ENCODE results near the gene PCSK2. TPM values are rescaled to one million over a fixed set of nuclear protein-coding genes. Genes with fewer than 3 reads are reported as not detected.

Gene PCSK2
- total RNA-seq, 1 experiment from 2014 or later, result not detected

DNA sequence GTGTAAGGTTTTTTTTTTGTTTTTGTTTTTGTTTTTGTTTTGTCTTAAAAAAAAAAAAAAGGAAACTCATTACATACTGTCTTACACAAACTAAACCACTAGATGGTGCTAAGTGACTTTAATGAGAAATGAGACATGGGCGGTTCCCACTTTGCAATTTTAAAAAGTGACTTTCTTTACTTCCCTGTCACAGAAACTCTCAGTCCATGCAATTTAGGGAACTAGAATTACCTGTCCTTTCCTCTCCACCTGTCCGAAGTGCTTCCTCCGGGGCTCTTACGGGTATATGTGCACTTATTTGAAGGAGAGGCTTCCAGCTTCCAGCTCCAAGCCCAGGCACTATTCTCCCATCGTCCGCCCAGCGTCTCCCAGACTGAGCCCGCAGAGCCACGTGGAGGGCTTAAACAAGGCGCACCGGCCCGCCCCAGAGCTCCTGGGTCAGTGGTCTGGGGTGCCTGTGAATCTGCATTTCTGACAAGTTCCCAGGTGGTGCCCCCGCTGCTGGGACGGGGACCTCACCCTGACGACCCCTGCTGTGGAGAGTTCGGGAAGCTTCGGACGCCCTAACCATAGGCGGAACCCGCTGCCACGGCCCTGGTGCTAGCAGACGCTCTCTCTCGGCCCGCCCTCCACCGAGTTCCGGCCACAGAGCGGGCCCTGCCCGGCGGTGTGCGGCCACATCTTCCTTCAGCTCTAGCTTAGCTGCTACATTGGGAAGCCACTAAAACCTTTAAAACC lies 278.2 kb downstream of the PCSK2 start:
- H3K79me2 ChIP-seq (ENCODE audit: low read depth), result no peaks in the 10 kb centered on the region
- H3K4me1 ChIP-seq (replicated peaks; ENCODE audit: insufficient read depth), result 0 out of 2 replicates have a peak, but pooled peaks cover 5% of the 10 kb centered on the region
- no peaks in the 10 kb centered on the region for H3K27me3 ChIP-seq (ENCODE audit: insufficient read depth, low read depth)
- H3K36me3 ChIP-seq (ENCODE audit: low read depth), result no peaks in the 10 kb centered on the region
- H3K4me3 ChIP-seq, result peak overlapping the region; percentile 54; the same call in 1 of the 2 replicates
- ChIA-PET CTCF (interaction anchor here (0.6 to 1.1 kb wide), 5 partner anchors 26 to 441 kb away, joined by 3 to 9 read pairs (median 5); no protein-coding TSS in a partner anchor), POLR2A (ENCODE audit: unreplicated experiment) (interaction anchor here (0.7 kb wide), 1 partner anchor 26 kb away, joined by 5 read pairs; the partner anchor contains the start of gene BFSP1)
- H3K4me2 ChIP-seq, result peak overlapping the region; percentile 98
- intact Hi-C loops (cut with micrococcal nuclease; ENCODE audit: unreplicated experiment), result loop anchor here (1.0 to 10.0 kb wide), 5 partner anchors 112 to 770 kb away; no protein-coding TSS in a partner anchor
- H3K9me2 ChIP-seq (ENCODE audit: insufficient read depth), result no peaks in the 10 kb centered on the region
- no TSS peak for BruUV-seq (replicated peaks)
- H3K9me3 ChIP-seq (ENCODE audit: insufficient read depth, low read depth), result no peaks in the 10 kb centered on the region
- DNase-seq, result peak; percentile 42 to 43
- no peak overlapping the region for H3K27ac ChIP-seq
- no peak for TF ChIP-seq EZH2 (IDR thresholded peaks at IDR 0.05; ENCODE audit: low read depth)
- TF ChIP-seq, protein P1, sequence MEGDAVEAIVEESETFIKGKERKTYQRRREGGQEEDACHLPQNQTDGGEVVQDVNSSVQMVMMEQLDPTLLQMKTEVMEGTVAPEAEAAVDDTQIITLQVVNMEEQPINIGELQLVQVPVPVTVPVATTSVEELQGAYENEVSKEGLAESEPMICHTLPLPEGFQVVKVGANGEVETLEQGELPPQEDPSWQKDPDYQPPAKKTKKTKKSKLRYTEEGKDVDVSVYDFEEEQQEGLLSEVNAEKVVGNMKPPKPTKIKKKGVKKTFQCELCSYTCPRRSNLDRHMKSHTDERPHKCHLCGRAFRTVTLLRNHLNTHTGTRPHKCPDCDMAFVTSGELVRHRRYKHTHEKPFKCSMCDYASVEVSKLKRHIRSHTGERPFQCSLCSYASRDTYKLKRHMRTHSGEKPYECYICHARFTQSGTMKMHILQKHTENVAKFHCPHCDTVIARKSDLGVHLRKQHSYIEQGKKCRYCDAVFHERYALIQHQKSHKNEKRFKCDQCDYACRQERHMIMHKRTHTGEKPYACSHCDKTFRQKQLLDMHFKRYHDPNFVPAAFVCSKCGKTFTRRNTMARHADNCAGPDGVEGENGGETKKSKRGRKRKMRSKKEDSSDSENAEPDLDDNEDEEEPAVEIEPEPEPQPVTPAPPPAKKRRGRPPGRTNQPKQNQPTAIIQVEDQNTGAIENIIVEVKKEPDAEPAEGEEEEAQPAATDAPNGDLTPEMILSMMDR (conservative IDR thresholded peaks at IDR 0.05), result peak; percentile 85
- H2AFZ ChIP-seq, result peak overlapping the region; percentile 87
- no peaks in the 10 kb centered on the region for H4K20me1 ChIP-seq (ENCODE audit: insufficient read depth)
- 0 out of 2 replicates have a peak, but pooled peaks cover 2% of the 10 kb centered on the region for H3F3A ChIP-seq (ENCODE audit: insufficient read depth, low read depth)

DNA sequence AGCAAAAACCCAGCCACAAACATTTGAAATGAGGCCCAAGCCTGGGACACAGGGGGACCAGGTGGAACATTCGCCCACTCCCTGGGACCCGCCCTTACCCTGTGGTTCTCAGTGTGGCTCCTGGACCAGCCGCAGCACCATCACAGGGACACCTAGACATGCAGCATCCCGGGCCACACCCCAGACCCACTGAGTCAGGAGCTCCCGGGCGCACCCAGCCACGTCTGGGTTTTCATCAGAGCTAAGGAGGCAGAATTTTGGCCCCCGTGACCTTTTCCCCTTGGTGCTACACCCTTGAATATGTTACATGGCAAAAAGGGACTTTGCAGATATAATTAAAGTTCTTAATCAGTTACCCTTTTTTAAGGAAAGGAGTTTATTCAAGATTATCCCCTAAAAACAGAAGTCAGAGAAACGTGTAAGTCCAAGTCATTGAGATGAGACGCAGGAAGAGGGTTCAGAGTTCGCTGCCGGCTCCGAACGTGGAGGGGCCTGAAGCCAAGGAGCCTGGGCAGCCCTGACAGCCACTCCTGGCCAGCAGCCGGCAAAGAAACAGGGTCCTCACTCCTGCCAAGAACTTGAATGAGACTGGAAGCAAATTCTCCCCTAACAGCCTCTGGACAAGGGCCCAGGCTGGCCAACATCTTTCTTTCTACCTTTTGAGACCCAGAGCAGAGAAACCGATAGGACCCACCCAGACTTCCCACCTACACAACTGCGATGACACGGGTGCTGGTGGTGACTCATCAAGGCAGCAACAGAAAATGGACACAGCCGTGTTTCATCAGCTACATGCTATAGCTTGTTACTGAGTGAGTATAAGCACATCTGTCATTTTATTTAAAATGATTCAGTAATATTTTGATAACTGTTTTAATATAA lies 279.0 kb downstream of the PCSK2 start:
- Histone ChIP-seq H3K4me1 (replicated peaks; ENCODE audit: insufficient read depth) (0 out of 2 replicates have a peak, but pooled peaks cover 5% of the 10 kb centered on the region), H3F3A (ENCODE audit: insufficient read depth, low read depth) (0 out of 2 replicates have a peak, but pooled peaks cover 4% of the 10 kb centered on the region), H2AFZ (peak overlapping the region; percentile 87), H3K36me3 (ENCODE audit: low read depth) (no peaks in the 10 kb centered on the region), H3K27ac (no peak overlapping the region), H3K4me2 (peak overlapping the region; percentile 98), H3K9me2 (ENCODE audit: insufficient read depth) (no peaks in the 10 kb centered on the region), H3K4me3 (peak overlapping the region; percentile 54; the same call in 1 of the 2 replicates), H3K27me3 (ENCODE audit: insufficient read depth, low read depth) (no peaks in the 10 kb centered on the region), H3K79me2 (ENCODE audit: low read depth) (no peaks in the 10 kb centered on the region), H4K20me1 (ENCODE audit: insufficient read depth) (no peaks in the 10 kb centered on the region), H3K9me3 (ENCODE audit: insufficient read depth, low read depth) (no peaks in the 10 kb centered on the region)
- TF ChIP-seq, protein P1 (conservative IDR thresholded peaks at IDR 0.05), result no peak
- no peak for TF ChIP-seq EZH2 (IDR thresholded peaks at IDR 0.05; ENCODE audit: low read depth)
- BruUV-seq (replicated peaks), result no TSS peak
- intact Hi-C loops (cut with micrococcal nuclease; ENCODE audit: unreplicated experiment), result loop anchor here (1.0 to 10.0 kb wide), 5 partner anchors 111 to 769 kb away; no protein-coding TSS in a partner anchor
- ChIA-PET CTCF (interaction anchor here (0.6 kb wide), 2 partner anchors 37 to 258 kb away, joined by 3 to 4 read pairs; no protein-coding TSS in a partner anchor), POLR2A (ENCODE audit: unreplicated experiment) (no interaction called here)
- no peak for DNase-seq

DNA sequence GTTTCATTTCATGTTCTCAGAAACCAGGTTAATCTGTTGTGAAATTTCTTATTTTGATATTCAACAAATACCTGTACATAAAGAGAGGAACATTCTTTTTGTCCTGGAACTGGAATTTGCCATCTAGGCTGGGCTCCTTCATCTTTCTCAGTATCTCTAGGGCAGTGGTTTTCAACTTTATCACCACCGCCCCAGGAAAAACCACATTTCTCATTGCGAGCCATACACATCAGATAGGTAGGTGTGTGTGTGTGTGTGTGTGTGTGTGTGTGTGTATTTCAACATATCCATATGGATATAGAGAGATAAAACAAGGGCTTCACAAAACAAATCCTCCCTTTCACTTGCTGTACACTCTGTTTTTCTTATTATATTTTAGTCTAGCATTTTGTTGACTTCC lies 280.2 kb downstream of the PCSK2 start:
- DNase-seq, result no peak
- intact Hi-C loops (cut with micrococcal nuclease; ENCODE audit: unreplicated experiment), result loop anchor here (10.0 kb wide), 1 partner anchor 768 kb away; no protein-coding TSS in a partner anchor
- H3K36me3 ChIP-seq (ENCODE audit: low read depth), result no peaks in the 10 kb centered on the region
- no peak overlapping the region for H3K4me3 ChIP-seq
- no TSS peak for BruUV-seq (replicated peaks)
- TF ChIP-seq, protein P1 (conservative IDR thresholded peaks at IDR 0.05), result no peak
- TF ChIP-seq EZH2 (IDR thresholded peaks at IDR 0.05; ENCODE audit: low read depth), result no peak
- H3K4me1 ChIP-seq (replicated peaks; ENCODE audit: insufficient read depth), result 0 out of 2 replicates have a peak, but pooled peaks cover 5% of the 10 kb centered on the region
- H3K27ac ChIP-seq, result no peak overlapping the region
- H3K9me2 ChIP-seq (ENCODE audit: insufficient read depth), result no peaks in the 10 kb centered on the region
- H4K20me1 ChIP-seq (ENCODE audit: insufficient read depth), result no peaks in the 10 kb centered on the region
- H2AFZ ChIP-seq, result no peak overlapping the region
- POLR2A ChIA-PET (ENCODE audit: unreplicated experiment), result no interaction called here
- H3K27me3 ChIP-seq (ENCODE audit: insufficient read depth, low read depth), result no peaks in the 10 kb centered on the region
- H3K9me3 ChIP-seq (ENCODE audit: insufficient read depth, low read depth), result no peaks in the 10 kb centered on the region
- CTCF ChIA-PET, result interaction anchor here (0.6 kb wide), 1 partner anchor 257 kb away, joined by 4 read pairs; no protein-coding TSS in a partner anchor
- no peak overlapping the region for H3K4me2 ChIP-seq
- H3F3A ChIP-seq (ENCODE audit: insufficient read depth, low read depth), result 0 out of 2 replicates have a peak, but pooled peaks cover 4% of the 10 kb centered on the region
- no peaks in the 10 kb centered on the region for H3K79me2 ChIP-seq (ENCODE audit: low read depth)

Measured in PC-9 (cell line).